VCaP (cell line): Measurements from ENCODE around the gene APLF.
"Not testable (repeated sequence)": the region's sequence is repeated elsewhere in the genome, so short reads cannot be mapped to it uniquely, and the experiment has no call there.

Experiments
- H3K27ac ChIP-seq: fragments of 450-650 bp; 2 replicates; pipeline ENCODE4 v1.5.1; 2017
- TF ChIP-seq, protein P1 (sequence below): fragments of 450-650 bp; conservative IDR thresholded peaks from 2 replicates; pipeline ENCODE4 v1.5.1; 2017; ENCODE audit warnings: mild to moderate bottlenecking, moderate library complexity

Gene APLF

DNA sequence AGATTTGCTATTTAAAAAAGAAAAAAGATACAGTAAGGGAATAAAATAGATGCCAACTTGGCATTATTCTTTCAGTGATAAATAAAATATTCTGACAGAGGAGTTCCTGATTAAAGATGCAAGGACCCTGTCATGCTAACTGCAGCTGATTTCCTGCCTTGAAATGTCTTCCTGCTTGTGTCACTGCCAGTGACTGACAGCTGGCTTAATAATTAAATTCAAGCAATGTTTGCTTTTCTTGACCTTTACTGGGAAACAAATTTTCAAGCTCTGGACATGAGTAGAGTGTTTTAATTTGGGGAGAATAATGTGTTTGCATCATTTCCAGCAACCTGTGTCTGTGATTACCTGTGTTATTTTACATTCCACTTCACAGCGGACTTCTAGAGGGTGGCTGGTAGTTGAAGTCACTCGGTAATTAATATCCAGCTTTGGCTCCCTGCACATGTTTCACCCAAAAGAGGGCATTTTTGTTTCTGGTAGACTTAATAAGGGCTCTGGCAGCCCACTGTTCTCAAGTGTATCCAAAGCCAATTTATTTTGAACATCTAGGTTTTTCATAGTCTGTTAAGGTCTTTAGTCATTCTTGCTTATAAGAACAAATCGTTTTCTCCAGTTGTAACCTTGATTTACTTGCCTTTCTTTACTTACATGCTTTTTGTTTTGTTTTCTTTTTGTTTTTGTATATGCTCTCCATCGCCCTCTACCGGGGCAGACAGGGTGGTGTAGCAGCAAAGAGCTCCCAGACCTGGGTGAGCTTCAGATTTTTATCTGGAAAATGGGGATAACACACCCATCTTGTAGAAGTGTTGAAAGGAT, 127.5 kb downstream of the APLF start:
- H3K27ac ChIP-seq = peak overlapping the region; percentile 52
- TF ChIP-seq, protein P1, sequence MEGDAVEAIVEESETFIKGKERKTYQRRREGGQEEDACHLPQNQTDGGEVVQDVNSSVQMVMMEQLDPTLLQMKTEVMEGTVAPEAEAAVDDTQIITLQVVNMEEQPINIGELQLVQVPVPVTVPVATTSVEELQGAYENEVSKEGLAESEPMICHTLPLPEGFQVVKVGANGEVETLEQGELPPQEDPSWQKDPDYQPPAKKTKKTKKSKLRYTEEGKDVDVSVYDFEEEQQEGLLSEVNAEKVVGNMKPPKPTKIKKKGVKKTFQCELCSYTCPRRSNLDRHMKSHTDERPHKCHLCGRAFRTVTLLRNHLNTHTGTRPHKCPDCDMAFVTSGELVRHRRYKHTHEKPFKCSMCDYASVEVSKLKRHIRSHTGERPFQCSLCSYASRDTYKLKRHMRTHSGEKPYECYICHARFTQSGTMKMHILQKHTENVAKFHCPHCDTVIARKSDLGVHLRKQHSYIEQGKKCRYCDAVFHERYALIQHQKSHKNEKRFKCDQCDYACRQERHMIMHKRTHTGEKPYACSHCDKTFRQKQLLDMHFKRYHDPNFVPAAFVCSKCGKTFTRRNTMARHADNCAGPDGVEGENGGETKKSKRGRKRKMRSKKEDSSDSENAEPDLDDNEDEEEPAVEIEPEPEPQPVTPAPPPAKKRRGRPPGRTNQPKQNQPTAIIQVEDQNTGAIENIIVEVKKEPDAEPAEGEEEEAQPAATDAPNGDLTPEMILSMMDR = peak; percentile 90

DNA sequence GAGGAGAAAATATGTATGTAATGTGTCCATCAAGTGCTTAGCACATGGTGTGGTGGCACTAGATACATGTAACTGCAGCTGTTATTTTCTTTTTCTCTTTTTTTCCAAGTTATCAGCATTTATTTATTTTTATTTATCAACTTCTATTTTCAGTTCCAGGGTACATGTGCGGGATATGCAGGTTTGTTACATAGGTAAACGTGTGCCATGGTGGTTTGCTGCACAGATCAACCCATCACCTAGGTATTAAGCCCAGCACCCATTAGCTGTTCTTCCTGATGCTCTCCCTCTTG, 128.1 kb downstream of the APLF start:
- TF ChIP-seq, protein P1 = peak; percentile 55
- peak overlapping the region; percentile 52 for H3K27ac ChIP-seq

DNA sequence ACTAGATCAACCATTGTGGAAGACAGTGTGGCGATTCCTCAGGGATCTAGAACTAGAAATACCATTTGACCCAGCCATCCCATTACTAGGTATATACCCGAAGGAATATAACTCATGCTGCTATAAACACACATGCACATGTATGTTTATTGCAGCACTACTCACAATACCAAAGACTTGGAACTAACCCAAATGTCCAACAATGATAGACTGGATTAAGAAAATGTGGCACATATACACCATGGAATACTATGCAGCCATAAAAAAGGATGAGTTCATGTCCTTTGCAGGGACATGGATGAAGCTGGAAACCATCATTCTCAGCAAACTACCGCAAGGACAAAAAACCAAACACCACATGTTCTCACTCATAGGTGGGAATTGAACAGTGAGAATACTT, 133.1 kb downstream of the APLF start:
- not testable (repeated sequence) for H3K27ac ChIP-seq

DNA sequence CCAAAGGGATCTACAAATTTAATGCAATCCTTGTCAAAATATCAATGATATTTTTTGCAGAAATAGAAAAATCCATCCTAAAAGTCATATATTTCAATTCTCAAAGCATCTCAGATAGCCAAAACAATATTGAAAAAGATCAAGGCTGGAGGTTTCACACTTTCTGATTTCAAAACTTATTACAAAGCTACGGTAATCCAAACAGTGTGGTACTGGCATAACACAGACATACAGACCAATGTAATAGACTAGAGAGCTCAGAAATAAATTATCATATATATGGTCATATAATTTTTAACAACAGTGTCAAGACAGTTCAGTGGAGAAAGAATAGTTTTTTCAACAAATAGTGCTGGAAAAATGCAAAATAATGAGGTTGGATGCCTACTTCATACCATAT, 135.7 kb downstream of the APLF start:
- H3K27ac ChIP-seq = no peak overlapping the region
- TF ChIP-seq, protein P1 = no peak

DNA sequence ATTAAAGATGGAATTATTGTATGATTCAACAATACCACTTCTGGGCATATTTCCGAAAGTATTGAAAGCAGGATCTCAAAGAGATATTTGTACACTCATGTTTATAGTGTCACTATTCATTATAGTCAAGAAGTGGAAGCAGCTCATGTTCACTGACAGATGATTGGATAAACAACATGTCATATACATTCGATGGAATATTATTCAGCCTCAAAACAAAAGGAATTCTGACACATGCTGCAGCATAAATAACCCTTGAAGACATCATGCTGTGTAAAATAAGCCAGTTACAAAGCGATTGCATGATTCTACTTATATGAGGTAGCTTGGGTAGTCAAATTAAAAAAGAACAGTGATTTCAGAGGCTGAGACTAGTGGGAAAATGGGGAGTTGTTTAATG, 136.7 kb downstream of the APLF start:
- H3K27ac ChIP-seq = no peak overlapping the region
- TF ChIP-seq, protein P1 = no peak

DNA sequence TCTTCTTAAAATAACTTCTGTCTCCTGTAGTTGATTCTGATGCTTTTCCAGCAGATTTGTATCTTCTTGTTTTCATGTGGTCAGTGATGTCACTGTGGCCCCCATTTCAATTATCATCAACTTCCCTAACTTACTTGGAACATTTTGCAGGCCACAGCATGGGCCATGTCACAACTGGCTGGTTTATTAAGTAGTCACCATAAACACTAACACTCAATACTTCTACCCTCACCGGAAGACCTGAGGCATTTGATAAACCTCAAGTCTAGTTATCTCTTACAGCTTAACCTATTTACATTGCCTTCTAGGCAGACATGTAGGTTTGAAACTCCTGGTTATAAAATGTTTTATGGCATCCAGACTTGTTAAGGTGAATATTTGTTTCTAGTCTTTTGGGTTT, 138.6 kb downstream of the APLF start:
- H3K27ac ChIP-seq = no peak overlapping the region
- TF ChIP-seq, protein P1 = no peak

DNA sequence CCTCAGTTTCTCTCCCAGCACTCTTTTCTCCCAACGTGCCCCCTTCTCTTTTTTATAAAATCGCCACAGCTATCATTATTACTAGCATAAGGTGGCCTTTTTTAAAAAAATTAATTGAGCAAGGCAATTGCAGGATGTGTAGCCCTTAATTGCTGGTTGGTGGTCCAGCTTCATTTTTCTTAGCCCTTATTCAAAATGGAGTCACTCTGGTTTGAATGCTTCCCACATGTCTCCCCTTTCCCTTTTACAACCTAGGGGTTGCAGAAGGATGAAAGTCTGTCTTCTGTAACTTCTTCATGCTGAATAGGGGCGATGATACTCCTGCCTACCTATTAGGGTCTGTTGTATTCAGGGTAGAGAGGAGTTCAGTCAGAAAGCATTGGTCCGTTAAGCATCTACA, 139.4 kb downstream of the APLF start:
- TF ChIP-seq, protein P1 = no peak
- no peak overlapping the region for H3K27ac ChIP-seq

DNA sequence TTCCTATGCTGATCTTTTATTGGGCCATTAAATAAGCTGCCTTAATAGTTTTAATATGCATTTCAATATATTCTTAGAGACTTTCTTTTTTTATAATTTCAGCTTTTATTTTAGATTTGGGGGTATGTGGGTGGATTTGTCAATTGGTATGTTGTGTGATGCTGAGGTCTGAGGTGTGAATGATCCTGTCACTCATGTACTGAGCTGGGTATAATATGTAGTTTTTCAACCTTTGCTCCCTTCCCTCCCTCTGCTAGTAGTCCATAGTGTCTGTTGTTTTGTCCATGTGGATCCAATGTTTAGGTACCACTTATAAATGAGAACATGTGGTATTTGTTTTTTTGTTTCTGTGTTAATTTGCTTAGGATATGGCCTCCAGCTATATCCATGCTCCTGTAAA, 140.5 kb downstream of the APLF start:
- TF ChIP-seq, protein P1 = no peak
- H3K27ac ChIP-seq = no peak overlapping the region
